Esophagus squamous epithelium (tissue), 5 donors: ENCODE data around the gene FSHR. TPM values are rescaled to one million over a fixed set of nuclear protein-coding genes. Genes with fewer than 3 reads are reported as not detected.

Experiments used
- DNase-seq: peaks from one replicate; lab custom pipeline; 2025; lab: John Stamatoyannopoulos, UW
- H3K27ac ChIP-seq, 4 donors: fragments of 200-600 bp; sonication (generic); one replicate each; pipeline ENCODE4 v1.5.1; 2016 to 2019; ENCODE audit warnings: mild to moderate bottlenecking in 1 of 4
- H3K27me3 ChIP-seq, 4 donors: fragments of 200-600 bp; sonication (generic); 1 replicate in 3 of 4; 2 replicates in 1 of 4; pipeline versions ENCODE4 v1.5.1 to v1.6.0; 2017 to 2021; ENCODE audit warnings: antibody characterized with exemption in 1 of 4
- H3K36me3 ChIP-seq, 3 donors: fragments of 200-600 bp; sonication (generic); one replicate each; pipeline ENCODE4 v1.5.1; 2016 to 2019
- H3K4me1 ChIP-seq, 3 donors: fragments of 200-600 bp; sonication (generic); one replicate each; pipeline ENCODE4 v1.5.1; 2017 to 2019
- H3K4me3 ChIP-seq, 4 donors: fragments of 200-600 bp; sonication (generic); 1 replicate in 3 of 4; 2 replicates in 1 of 4; pipeline ENCODE4 v1.5.1; 2016 to 2019; ENCODE audit warnings: mild to moderate bottlenecking in 2 of 4, moderate library complexity in 1 of 4
- H3K9me3 ChIP-seq, 3 donors: fragments of 200-600 bp; sonication (generic); one replicate each; pipeline ENCODE4 v1.5.1; 2016 to 2019
- CTCF ChIP-seq, 6 experiments: fragments of 450-650 bp in 4 of 6; fragments of 200-600 bp in 2 of 6; sonication (generic) in 2 of 6; IDR thresholded peaks; one replicate each; pipeline ENCODE4 v1.5.1; 2016 to 2019; ENCODE audit warnings: antibody characterized with exemption in 6 of 6, mild to moderate bottlenecking in 4 of 6, moderate library complexity in 4 of 6
- POLR2A ChIP-seq, 4 donors: fragments of 450-650 bp; IDR thresholded peaks; one replicate each; pipeline ENCODE4 v1.6.1; 2017; ENCODE audit warnings: antibody characterized with exemption in 4 of 4, mild to moderate bottlenecking in 4 of 4, moderate library complexity in 3 of 4
- WGBS, 2 donors: methylation state at CpG; one replicate each; pipeline ENCODE4 v1.1.5; 2018; 5-methylcytosine and 5-hydroxymethylcytosine counted together
- intact Hi-C: fragments of 100-400 bp; cut with DNase I; formaldehyde crosslinking; loops from one replicate; pipeline ENCODE4 v1.15.0; 2022
- total RNA-seq, 4 donors: library from RNA; depleted of rRNA; stranded (reverse); fragments of >200 nt; gene quantifications; one replicate each; pipeline ENCODE4 v1.1.0, GENCODE V29; 2016
- donor health status: DM: yes; HTN: yes; CAD: no.

Gene FSHR
- total RNA-seq, 4 donors from 2014 or later: not detected

- Histone ChIP-seq H3K36me3 (no peaks in the 10 kb centered on the region), H3K27me3 (no peaks in the 10 kb centered on the region), H3K27ac (no peak overlapping the region), H3K4me1 (no peaks in the 10 kb centered on the region), H3K4me3 (no peak overlapping the region), H3K9me3 (no peaks in the 10 kb centered on the region)
- TF ChIP-seq CTCF (IDR thresholded peaks at IDR 0.05): no peak
- no peak for TF ChIP-seq POLR2A (IDR thresholded peaks at IDR 0.05)
- DNase-seq: no peak
- intact Hi-C loops: no loop called here
These were observed 104.0 kb downstream of the FSHR start for GRCh38 chr2:49050265-49050664.

- Histone ChIP-seq H3K36me3 (no peaks in the 10 kb centered on the region), H3K27me3 (no peaks in the 10 kb centered on the region), H3K9me3 (no peaks in the 10 kb centered on the region), H3K27ac (no peak overlapping the region), H3K4me3 (no peak overlapping the region), H3K4me1 (no peaks in the 10 kb centered on the region)
- TF ChIP-seq POLR2A (IDR thresholded peaks at IDR 0.05) (no peak), CTCF (IDR thresholded peaks at IDR 0.05) (no peak)
- WGBS, 2 donors: 68 to 83% methylated on average over 1 of the region's 1 CpG
- no peak for DNase-seq
- intact Hi-C loops: no loop called here
These were observed 105.2 kb downstream of the FSHR start for GRCh38 chr2:49049161-49049560.

GRCh38 chr2:49045083-49045482 is 109.2 kb downstream of the FSHR start:
- TF ChIP-seq POLR2A (IDR thresholded peaks at IDR 0.05) (no peak), CTCF (IDR thresholded peaks at IDR 0.05) (no peak)
- H3K27ac ChIP-seq: no peak overlapping the region
- intact Hi-C loops: no loop called here
- 70 to 93% methylated on average over 1 of the region's 1 CpG for WGBS, 2 donors
- no peaks in the 10 kb centered on the region for H3K9me3 ChIP-seq
- no peak for DNase-seq
- H3K27me3 ChIP-seq: no peaks in the 10 kb centered on the region
- H3K4me3 ChIP-seq: no peak overlapping the region
- H3K4me1 ChIP-seq: no peaks in the 10 kb centered on the region
- H3K36me3 ChIP-seq: no peaks in the 10 kb centered on the region

GRCh38 chr2:49044350-49045079 is 109.8 kb downstream of the FSHR start:
- 22 to 30% methylated on average over 1 of the region's 1 CpG for WGBS, 2 donors

More at GRCh38 chr2:49044350-49045079, 109.8 kb downstream of the FSHR start:
- no peak for DNase-seq
- intact Hi-C loops: no loop called here
- Histone ChIP-seq H3K27me3 (no peaks in the 10 kb centered on the region), H3K4me1 (no peaks in the 10 kb centered on the region), H3K27ac (no peak overlapping the region), H3K9me3 (no peaks in the 10 kb centered on the region), H3K36me3 (no peaks in the 10 kb centered on the region), H3K4me3 (no peak overlapping the region)
- TF ChIP-seq CTCF (IDR thresholded peaks at IDR 0.05): no peak
- TF ChIP-seq POLR2A (IDR thresholded peaks at IDR 0.05): no peak
